GM12878 (cell line): ENCODE measurements around the gene ELOVL5. TPM values are rescaled to one million over a fixed set of nuclear protein-coding genes. Genes with fewer than 3 reads are reported as not detected.

Source experiments
- ATAC-seq: fragments of 200-7000 bp; cut with Tn5 transposase; 3 replicates; pipeline ENCODE4 v1.9.1; 2020; ENCODE audit warnings: mild to moderate bottlenecking, moderate library complexity
- BruUV-seq: library from RNA; stranded (reverse); fragments of 400-500 nt; replicated peaks from 2 replicates; lab custom pipeline; 2021; lab: Mats Ljungman, UMichigan
- CTCF ChIA-PET: fragments of 300-600 bp; sonication (Branson Sonifier 250); formaldehyde crosslinking; extraction: SDS; loops from one replicate; lab custom pipeline; 2021; ENCODE audit warnings: inconsistent platforms; lab: Yijun Ruan, JAX
- POLR2A ChIA-PET: fragments of 350-600 bp; formaldehyde crosslinking; extraction: SDS; loops from one replicate; lab custom pipeline; 2021; ENCODE audit warnings: inconsistent platforms; lab: Charles Lee
- RAD21 ChIA-PET: fragments of 300-600 bp; sonication (Branson Sonifier 250); formaldehyde crosslinking; loops from one replicate; lab custom pipeline; 2023; ENCODE audit warnings: antibody characterized with exemption; ENCODE audit not compliant: unreplicated experiment; lab: Charles Lee
- SMC1A ChIA-PET: fragments of 300-600 bp; sonication (Branson Sonifier 250); formaldehyde crosslinking; loops from one replicate; lab custom pipeline; 2023; ENCODE audit not compliant: unreplicated experiment, uncharacterized antibody; lab: Charles Lee
- DNase-seq: peaks from one replicate; pipeline ENCODE4 v3.0.0-alpha.2; 2011; ENCODE audit warnings: low read depth, low spot score
- FAIRE-seq: peaks from 3 replicates; lab custom pipeline; 2011; peaks lifted over from hg19 to GRCh38; lab: Jason Lieb, UNC
- H2AFZ ChIP-seq: 2 replicates; pipeline ENCODE4 v1.6.0; 2011; ENCODE audit warnings: low read depth, low read length, control low read depth; ENCODE audit not compliant: control insufficient read depth
- H3K27ac ChIP-seq: 2 replicates; pipeline ENCODE4 v1.5.1; 2011; ENCODE audit warnings: control low read depth; ENCODE audit not compliant: control insufficient read depth, insufficient read depth
- H3K27me3 ChIP-seq, 2 experiments: replicated peaks in 1 of 2; 2 replicates each; pipeline versions ENCODE4 v1.6.0 to v1.6.1; 2011; ENCODE audit warnings: low read length in 1 of 2; ENCODE audit not compliant: control insufficient read depth in 2 of 2, insufficient read depth in 2 of 2
- H3K36me3 ChIP-seq, 2 experiments: 2 replicates each; pipeline ENCODE4 v1.5.1; 2011; ENCODE audit warnings: low read length in 1 of 2; ENCODE audit not compliant: control insufficient read depth in 2 of 2, insufficient read depth in 2 of 2
- H3K4me1 ChIP-seq: 2 replicates; pipeline ENCODE4 v1.6.1; 2011; ENCODE audit warnings: mild to moderate bottlenecking, low read length, moderate library complexity, mixed read lengths; ENCODE audit not compliant: control insufficient read depth, insufficient read depth
- H3K4me2 ChIP-seq: 2 replicates; pipeline ENCODE4 v1.6.0; 2011; ENCODE audit warnings: control low read depth; ENCODE audit not compliant: control insufficient read depth, insufficient read depth
- H3K4me3 ChIP-seq: fragments of 200-600 bp; sonication (generic); 2 replicates; pipeline ENCODE4 v1.5.1; 2016
- H3K79me2 ChIP-seq: 2 replicates; pipeline ENCODE4 v1.6.0; 2011; ENCODE audit warnings: low read length; ENCODE audit not compliant: control insufficient read depth, insufficient read depth
- H3K9ac ChIP-seq: 2 replicates; pipeline ENCODE4 v1.8.0; 2011; ENCODE audit warnings: low read length, control low read depth, mixed read lengths; ENCODE audit not compliant: control insufficient read depth, insufficient read depth
- H3K9me3 ChIP-seq: replicated peaks from 3 replicates; pipeline ENCODE4 v1.5.1; 2011; ENCODE audit warnings: mild to moderate bottlenecking, low read length; ENCODE audit not compliant: control insufficient read depth, insufficient read depth
- H4K20me1 ChIP-seq: 2 replicates; pipeline ENCODE4 v1.6.0; 2011; ENCODE audit not compliant: control insufficient read depth, insufficient read depth
- MTA2 ChIP-seq: fragments of 450-650 bp; IDR thresholded peaks from 2 replicates; pipeline ENCODE4 v1.6.1; 2016; ENCODE audit warnings: low read depth, mild to moderate bottlenecking, moderate library complexity
- MXI1 ChIP-seq: fragments of 150-350 bp; IDR thresholded peaks from 2 replicates; pipeline ENCODE4 v1.6.1; 2011; ENCODE audit warnings: low read depth, mild to moderate bottlenecking, inconsistent platforms, low read length, improper control_type of control experiment
- NBN ChIP-seq: fragments of 450-650 bp; IDR thresholded peaks from 2 replicates; pipeline ENCODE4 v1.6.1; 2016
- NR2C2 ChIP-seq: IDR thresholded peaks from 2 replicates; pipeline ENCODE4 v1.6.1; 2011; ENCODE audit warnings: borderline replicate concordance, low read depth; ENCODE audit not compliant: control insufficient read depth, insufficient read length
- NR2F1 ChIP-seq: fragments of 450-650 bp; conservative IDR thresholded peaks from 2 replicates; pipeline ENCODE4 v1.6.1; 2017; ENCODE audit warnings: mild to moderate bottlenecking
- RUNX3 ChIP-seq: IDR thresholded peaks from 2 replicates; pipeline ENCODE4 v1.6.1; 2012; ENCODE audit warnings: low read length, inconsistent platforms
- WGBS: methylation state at CpG from one replicate; pipeline ENCODE4 v1.1.6; 2016; ENCODE audit warnings: low lambda C conversion rate; ENCODE audit not compliant: insufficient replicate concordance, insufficient coverage; ENCODE audit errors: missing lambda C conversion rate; 5-methylcytosine and 5-hydroxymethylcytosine counted together
- in situ Hi-C: fragments of 300-500 bp; cut with MboI; formaldehyde crosslinking; loops from 9 replicates; pipeline ENCODE4 v1.14.3; 2018; ENCODE audit warnings: mixed read lengths
- intact Hi-C: fragments of 100-400 bp; cut with micrococcal nuclease; formaldehyde crosslinking; loops from one replicate; pipeline ENCODE4 v1.14.2; 2022; ENCODE audit not compliant: unreplicated experiment
- polyA plus RNA-seq, 11 experiments: library from polyadenylated mRNA; depleted of rRNA in 4 of 11; unstranded in 6 of 11; stranded (reverse) in 5 of 11; fragments of >200 nt; fragmentation: Nextera tagmentation in 4 of 11; fragmentation: Illumina TruSeq in 1 of 11; extraction: Ambion mirVana in 4 of 11; extraction: Trizol in 1 of 11; gene quantifications; 1 replicate in 1 of 11; 2 replicates in 10 of 11; pipeline versions ENCODE4 v1.2.1 to v1.2.3, GENCODE V29; 2011 to 2016; ENCODE audit warnings: inconsistent platforms in 2 of 11, missing spikeins in 2 of 11, low read depth in 1 of 11
- total RNA-seq, 4 experiments: library from RNA; depleted of rRNA in 3 of 4; stranded (reverse); fragments of >200 nt in 3 of 4; fragmentation: Illumina TruSeq in 1 of 4; extraction: Trizol in 1 of 4; gene quantifications; 2 replicates each; pipeline versions ENCODE4 v1.2.1 to v1.2.3, GENCODE V29; 2013 to 2021

Gene ELOVL5
- total and polyA plus RNA-seq, 10 of the 15 experiments (the other 5 are each of a cell fraction or from before 2014, with no cell fraction given), result 156 to 241 (median 196) TPM

DNA sequence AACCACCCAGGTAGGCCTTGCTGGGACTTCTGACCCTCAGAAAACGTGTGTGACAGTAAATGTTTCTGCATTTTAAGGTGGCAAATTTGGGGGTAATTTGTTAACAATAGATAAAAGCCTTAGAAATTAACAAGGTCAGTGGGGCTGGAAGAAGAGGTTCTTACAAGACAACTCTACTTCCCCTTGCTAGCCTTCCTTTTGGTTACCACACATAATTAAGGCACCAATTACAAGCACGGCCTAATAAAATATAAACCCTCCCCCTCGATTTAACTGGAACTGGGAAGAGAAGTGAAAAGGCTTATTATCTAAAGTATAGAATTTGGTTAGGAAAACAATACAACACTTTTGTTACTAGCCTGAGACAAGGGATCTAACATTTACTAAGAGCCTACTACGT, 38.8 kb downstream of the ELOVL5 start:
- intact Hi-C loops (loop anchor here (2.0 to 5.0 kb wide), 2 partner anchors 37 to 127 kb away; no protein-coding TSS in a partner anchor), in situ Hi-C loops (no loop called here)
- Histone ChIP-seq H3K4me1 (peaks cover 39% of the 10 kb centered on the region), H3K79me2 (peaks cover 70% of the 10 kb centered on the region), H3K9me3 (no peaks in the 10 kb centered on the region), H3K36me3 (peaks cover 0 to 2% of the 10 kb centered on the region in 2 experiments; a peak in 3 of 4 replicates), H4K20me1 (no peaks in the 10 kb centered on the region), H2AFZ (no peak overlapping the region), H3K27me3 (no peaks in the 10 kb centered on the region), H3K4me3 (no peak overlapping the region), H3K27ac (peak overlapping the region; percentile 10), H3K9ac (no peak overlapping the region), H3K4me2 (peak overlapping the region; percentile 50; the same call in 1 of the 2 replicates)
- 71% methylated on average over 4 of the region's 4 CpGs for WGBS
- RAD21 ChIA-PET, result interaction anchor here (0.9 to 4.9 kb wide), 19 partner anchors 10 to 137 kb away, joined by 3 to 58 read pairs (median 7); partner anchors contain the start of gene ELOVL5
- FAIRE-seq (no peak), ATAC-seq (peak; percentile 1; the same call in 1 of the 3 replicates), DNase-seq (no peak)
- SMC1A ChIA-PET, result interaction anchor here (0.7 to 9.2 kb wide), 34 partner anchors 9 to 174 kb away, joined by 3 to 135 read pairs (median 6); partner anchors contain the start of gene ELOVL5
- POLR2A ChIA-PET, result interaction anchor here (0.6 to 5.0 kb wide), 16 partner anchors 9 to 152 kb away, joined by 3 to 32 read pairs (median 6); partner anchors contain the start of gene ELOVL5
- CTCF ChIA-PET, result interaction anchor here (1.0 to 4.2 kb wide), 13 partner anchors 16 to 138 kb away, joined by 3 to 17 read pairs (median 6); partner anchors contain the start of gene ELOVL5
- BruUV-seq, result no TSS peak
- TF ChIP-seq NR2C2 (no peak), MXI1 (no peak), NR2F1 (0 out of 2 replicates have a peak, but pooled peaks have one; percentile 56), NBN (0 out of 2 replicates have a peak, but pooled peaks have one; percentile 17), MTA2 (peak; percentile 59; the same call in 1 of the 2 replicates), RUNX3 (0 out of 2 replicates have a peak, but pooled peaks have one; percentile 29)
